ENCODE data around the gene SUSD6.
A peak's percentile ranks its signal among the peaks of the same experiment; 100 is the strongest.

SUSD6 gene

GRCh38 chr14:69651664-69652063 lies 40.3 kb downstream of the SUSD6 start:
- DNase-seq = no peak

DNA sequence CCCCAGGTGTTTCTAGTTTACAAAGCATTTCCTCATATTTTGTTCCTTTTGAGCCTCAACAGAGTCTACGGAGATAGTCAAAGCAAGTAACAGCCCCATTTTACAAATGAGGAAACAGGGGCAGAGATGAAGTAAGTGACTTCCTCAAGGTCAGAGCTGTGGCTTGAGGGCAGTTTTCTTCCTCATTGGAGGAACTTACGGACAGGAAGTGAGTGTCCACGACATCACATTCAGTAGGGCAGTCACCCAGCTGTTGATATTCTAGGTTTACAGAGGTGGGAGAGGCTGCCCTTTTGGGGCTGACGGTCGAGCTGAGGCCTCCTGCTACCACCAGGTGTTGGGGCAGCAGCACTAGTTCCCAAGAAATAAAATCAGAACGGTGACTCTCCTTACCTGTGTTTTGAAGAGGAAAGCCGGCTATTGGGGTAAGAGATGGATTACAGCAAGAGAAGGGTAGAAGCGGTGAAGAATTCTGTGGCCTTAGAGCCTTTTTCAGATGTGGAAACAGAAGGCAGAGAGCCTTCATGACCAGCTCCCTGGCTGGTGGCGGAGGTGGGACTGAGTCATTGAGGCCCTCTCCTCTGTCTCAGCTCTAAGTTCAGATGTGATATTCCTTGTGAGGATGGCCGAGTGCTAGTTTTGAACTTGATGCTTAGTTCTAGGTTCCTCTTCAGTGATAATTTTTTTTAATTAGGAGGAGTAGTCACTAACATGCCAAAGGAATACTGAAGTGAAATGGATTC lies 41.7 kb downstream of the SUSD6 start:
- DNase-seq = no peak

DNA sequence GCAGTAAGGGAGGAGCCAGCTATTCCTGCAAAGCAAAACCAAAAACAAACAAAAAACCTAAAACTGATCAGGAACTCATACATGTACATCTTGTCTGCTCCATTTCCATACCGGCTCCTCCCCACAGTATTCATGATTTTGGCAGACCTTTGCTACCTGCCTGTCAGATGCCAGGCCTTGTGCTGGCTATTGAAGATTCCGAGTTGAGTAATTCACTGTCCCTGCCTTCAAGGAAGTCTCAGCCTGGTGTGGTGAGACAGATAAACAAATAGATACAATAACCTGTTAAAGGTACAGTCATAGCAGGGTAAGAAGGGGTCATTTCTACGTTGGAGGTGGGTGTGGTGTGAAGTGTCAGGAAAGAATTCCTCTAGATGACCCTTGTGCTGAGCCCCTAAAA lies 42.7 kb downstream of the SUSD6 start:
- no peak for DNase-seq

DNA sequence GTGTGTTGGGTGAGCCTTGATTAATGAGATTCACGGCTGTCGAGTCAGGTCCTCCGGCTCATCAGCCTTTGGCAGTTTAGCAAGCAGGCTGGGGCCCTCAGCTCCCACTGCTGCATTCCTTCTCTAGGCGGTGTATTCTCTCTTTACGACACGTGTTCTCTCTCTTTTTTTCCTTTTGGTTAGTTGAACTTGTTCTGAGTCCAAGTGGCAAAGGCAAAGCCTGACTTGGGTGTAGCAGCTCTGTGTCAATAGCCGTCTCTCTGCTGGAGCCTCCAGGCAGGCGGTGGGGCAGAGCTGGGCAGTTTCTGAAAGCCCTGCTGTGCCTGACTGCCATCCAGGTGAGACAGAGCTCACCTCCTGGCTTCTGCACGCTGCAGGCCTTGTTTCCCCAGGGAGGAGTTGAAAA lies 46.6 kb downstream of the SUSD6 start:
- DNase-seq = peak; percentile 70

- DNase-seq = no peak
These were observed 47.4 kb downstream of the SUSD6 start for GRCh38 chr14:69658664-69659261.

- no peak for DNase-seq
These were observed 49.2 kb downstream of the SUSD6 start for GRCh38 chr14:69660344-69661193.

DNA sequence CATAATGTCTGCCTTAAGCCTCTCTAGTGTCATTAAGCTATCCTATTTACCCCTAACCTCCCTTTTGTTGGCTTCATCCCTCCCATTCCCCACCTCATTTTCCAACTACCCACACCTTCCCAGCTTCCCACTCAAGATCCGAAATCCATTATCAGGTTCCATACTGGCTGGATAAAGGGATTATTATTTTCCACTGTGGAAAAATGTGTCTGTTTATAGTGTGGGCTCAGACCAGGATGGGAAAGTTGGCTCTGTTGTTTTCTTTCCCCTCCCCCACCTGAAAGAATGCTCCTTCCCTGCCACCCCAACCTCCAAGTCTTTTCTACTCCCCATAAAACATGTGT lies 49.8 kb downstream of the SUSD6 start:
- DNase-seq = no peak

GRCh38 chr14:69662636-69663299 lies 51.4 kb downstream of the SUSD6 start:
- no peak for DNase-seq

DNA sequence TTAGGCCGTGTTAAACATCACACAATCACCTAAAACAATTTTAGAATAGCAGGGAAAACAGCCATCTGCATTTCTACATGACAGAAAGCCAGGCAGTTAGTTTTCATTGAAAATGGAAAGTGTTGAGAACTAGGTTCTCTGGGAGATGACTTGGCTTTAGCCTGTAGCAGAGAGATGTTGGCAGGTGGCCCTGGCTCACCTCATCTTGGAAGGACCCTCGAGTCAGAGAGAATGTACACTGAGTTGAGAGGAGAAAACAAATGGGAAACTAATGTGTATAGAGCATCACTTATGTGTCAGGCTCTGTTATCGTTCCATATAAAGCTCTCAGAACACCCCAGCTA lies 51.9 kb downstream of the SUSD6 start:
- peak; percentile 87 for DNase-seq

DNA sequence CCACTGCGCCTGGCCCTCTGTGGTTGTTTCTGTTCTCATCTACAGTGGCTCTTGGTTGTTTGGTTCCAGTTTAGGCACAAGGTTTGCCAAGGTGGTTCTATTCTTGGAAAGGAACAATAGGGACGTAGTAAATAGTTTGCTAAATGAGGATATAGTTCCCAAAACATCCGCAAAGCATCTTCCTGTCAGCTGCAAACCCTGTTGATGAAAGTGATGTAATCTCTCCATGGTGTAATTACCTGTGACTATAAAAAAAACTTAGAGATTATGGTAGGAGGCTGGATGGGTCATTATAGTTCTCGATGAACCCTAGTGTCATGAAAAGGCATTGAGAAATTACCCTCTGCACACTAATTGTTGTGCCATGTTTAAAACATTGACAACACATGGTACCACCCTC lies 52.9 kb downstream of the SUSD6 start:
- DNase-seq = no peak

- no peak for DNase-seq
These were observed 53.6 kb downstream of the SUSD6 start for GRCh38 chr14:69664865-69665526.

GRCh38 chr14:69665631-69666030 lies 54.2 kb downstream of the SUSD6 start:
- DNase-seq = no peak

DNA sequence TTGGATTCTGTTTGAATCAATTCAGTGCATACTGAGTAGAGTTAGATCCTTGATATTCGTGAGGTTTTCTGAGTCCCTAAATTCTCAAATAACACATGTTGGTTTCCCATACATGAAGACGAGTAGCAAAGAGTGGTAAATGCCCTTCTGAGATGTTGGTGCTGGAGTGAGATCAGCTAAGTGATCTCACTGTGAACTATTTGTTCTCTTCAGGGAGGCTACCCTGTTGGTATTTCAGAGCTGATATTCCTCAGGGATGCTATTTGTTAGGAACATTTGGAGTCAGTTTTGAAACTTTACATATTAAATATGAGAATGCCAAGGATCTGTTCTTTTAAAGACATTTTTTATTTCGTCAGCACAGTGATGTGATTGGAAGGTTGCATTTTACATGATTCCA lies 54.7 kb downstream of the SUSD6 start:
- no peak for DNase-seq

GRCh38 chr14:69666690-69667211 lies 55.4 kb downstream of the SUSD6 start:
- DNase-seq = no peak

- DNase-seq = no peak
These were observed 56.5 kb downstream of the SUSD6 start for GRCh38 chr14:69667938-69668335.

GRCh38 chr14:69669375-69669774 lies 58.0 kb downstream of the SUSD6 start:
- DNase-seq = no peak

- no peak for DNase-seq
These were observed 58.7 kb downstream of the SUSD6 start for GRCh38 chr14:69670093-69670492.

- no peak for DNase-seq
These were observed 60.1 kb downstream of the SUSD6 start for GRCh38 chr14:69671365-69672030.

GRCh38 chr14:69672356-69672755 lies 61.0 kb downstream of the SUSD6 start:
- DNase-seq = no peak

- DNase-seq = no peak
These were observed 61.7 kb downstream of the SUSD6 start for GRCh38 chr14:69673104-69673503.

GRCh38 chr14:69673578-69674305 lies 62.3 kb downstream of the SUSD6 start:
- no peak for DNase-seq
